ENCODE results near the gene ACTL7A. TPM values are rescaled to one million over a fixed set of nuclear protein-coding genes. Genes with fewer than 3 reads are reported as not detected.

Gene ACTL7A
- total and polyA plus RNA-seq, 9 of the 15 experiments (the other 6 are each of a cell fraction or from before 2014, with no cell fraction given), result not detected

GRCh38 chr9:108837530-108837929 is 24.5 kb upstream of the ACTL7A start:
- no peak overlapping the region for H2AFZ ChIP-seq (ENCODE audit: low read depth, low read length)
- POLR2A ChIA-PET, result interaction anchor here (0.7 to 1.3 kb wide), 3 partner anchors 14 to 45 kb away, joined by 3 read pairs; no protein-coding TSS in a partner anchor
- in situ Hi-C loops (cut with MboI) (no loop called here), intact Hi-C loops (cut with micrococcal nuclease) (no loop called here)
- DNase-seq (ENCODE audit: extremely low read depth in 1 of 4, low spot score in 3 of 4), result no peak
- no peaks in the 10 kb centered on the region for H3K9me3 ChIP-seq (replicated peaks; ENCODE audit: control insufficient read depth, insufficient read depth, low read depth, low read length)
- H3K4me2 ChIP-seq (ENCODE audit: insufficient read depth, low read length), result no peak overlapping the region
- FAIRE-seq, result no peak
- ATAC-seq, result no peak
- 3% methylated on average over 4 of the region's 4 CpGs for WGBS (ENCODE audit: insufficient coverage, low coverage, missing lambda C conversion rate)
- no TSS peak for BruUV-seq (replicated peaks)
- no peak overlapping the region for H3K27ac ChIP-seq (ENCODE audit: extremely low read depth, low read depth, low read length)
- no peaks in the 10 kb centered on the region for H3K36me3 ChIP-seq (ENCODE audit: control insufficient read depth, insufficient read depth, low read length)
- peaks cover 12 to 17% of the 10 kb centered on the region in 2 experiments; a peak in 4 of 5 replicates for H3K27me3 ChIP-seq (ENCODE audit: control insufficient read depth in 2 of 2, insufficient read depth in 2 of 2, low read length in 2 of 2)
- no peaks in the 10 kb centered on the region for H4K20me1 ChIP-seq (replicated peaks; ENCODE audit: control insufficient read depth, insufficient read depth, low read length)
- no peaks in the 10 kb centered on the region for H3K9me1 ChIP-seq (ENCODE audit: control insufficient read depth, insufficient read depth, low read length)
- no peak overlapping the region for H3K9ac ChIP-seq (ENCODE audit: insufficient read depth in 1 of 2, low read depth in 2 of 2, low read length in 2 of 2)
- H3K79me2 ChIP-seq (ENCODE audit: control insufficient read depth, insufficient read depth, low read length), result no peaks in the 10 kb centered on the region
- CTCF ChIA-PET (ENCODE audit: low intra/inter-chr PET ratio), result no interaction called here
- no peak overlapping the region for H3K4me3 ChIP-seq
- H3K4me1 ChIP-seq (replicated peaks in 1 of 2; ENCODE audit: control insufficient read depth in 2 of 2, insufficient read depth in 2 of 2, low read length in 2 of 2), result peaks cover 0 to under 1% of the 10 kb centered on the region in 2 experiments; a peak in 1 of 5 replicates
- no peak for TF ChIP-seq U2AF2 (optimal IDR thresholded peaks at IDR 0.05; ENCODE audit: low read depth, low read length)
- TF ChIP-seq HNRNPL (IDR thresholded peaks at IDR 0.05; ENCODE audit: low read depth, low read length), result no peak
- TF ChIP-seq CBFB (CRISPR knock-in tag; IDR thresholded peaks at IDR 0.05), result no peak
- TF ChIP-seq POLR3G (IDR thresholded peaks at IDR 0.05; ENCODE audit: extremely low read depth, insufficient read length, insufficient replicate concordance), result no peak
- no peak for TF ChIP-seq SNIP1 (IDR thresholded peaks at IDR 0.05; ENCODE audit: low read depth)
- no peak for TF ChIP-seq SAFB (IDR thresholded peaks at IDR 0.05; ENCODE audit: borderline replicate concordance, low read depth, low read length)
- TF ChIP-seq MEF2D (tag; conservative IDR thresholded peaks at IDR 0.05; ENCODE audit: low read depth), result no peak
- no peak for TF ChIP-seq MCM3 (IDR thresholded peaks at IDR 0.05)
- TF ChIP-seq TCF7 (IDR thresholded peaks at IDR 0.05; ENCODE audit: borderline replicate concordance), result no peak
- no peak for TF ChIP-seq SOX6 (IDR thresholded peaks at IDR 0.05)
- TF ChIP-seq ZNF197 (CRISPR knock-in tag; IDR thresholded peaks at IDR 0.05; ENCODE audit: low read depth), result no peak
- no peak for TF ChIP-seq MITF (IDR thresholded peaks at IDR 0.05)
- no peak for TF ChIP-seq ZNF384 (IDR thresholded peaks at IDR 0.05; ENCODE audit: low read depth, low read length)
- no peak for TF ChIP-seq ELF4 (CRISPR knock-in tag; IDR thresholded peaks at IDR 0.05)
- TF ChIP-seq ZBTB40 (IDR thresholded peaks at IDR 0.05), result no peak
- no peak for TF ChIP-seq ZBTB40 (CRISPR knock-in tag; IDR thresholded peaks at IDR 0.05)

Measured in K562 (cell line).